ENCODE results near the gene GOLT1A. TPM values are rescaled to one million over a fixed set of nuclear protein-coding genes. Genes with fewer than 3 reads are reported as not detected.

GOLT1A gene
- total RNA-seq, 1 donor from 2014 or later: not detected

GRCh38 chr1:204221271-204221670 lies 7.5 kb upstream of the GOLT1A start:
- Mint-ChIP-seq H3K27me3 (ENCODE audit: low read depth) (peaks cover 12% of the 10 kb centered on the region), H3K27ac (ENCODE audit: unreplicated experiment) (no peak overlapping the region), H3K9me3 (no peaks in the 10 kb centered on the region), H3K4me1 (no peaks in the 10 kb centered on the region), H3K36me3 (ENCODE audit: low read depth) (no peaks in the 10 kb centered on the region), H3K4me3 (no peak overlapping the region)
- TF ChIP-seq CTCF (conservative IDR thresholded peaks at IDR 0.05): no peak
- DNase-seq (ENCODE audit: low read depth, low spot score): no peak

DNA sequence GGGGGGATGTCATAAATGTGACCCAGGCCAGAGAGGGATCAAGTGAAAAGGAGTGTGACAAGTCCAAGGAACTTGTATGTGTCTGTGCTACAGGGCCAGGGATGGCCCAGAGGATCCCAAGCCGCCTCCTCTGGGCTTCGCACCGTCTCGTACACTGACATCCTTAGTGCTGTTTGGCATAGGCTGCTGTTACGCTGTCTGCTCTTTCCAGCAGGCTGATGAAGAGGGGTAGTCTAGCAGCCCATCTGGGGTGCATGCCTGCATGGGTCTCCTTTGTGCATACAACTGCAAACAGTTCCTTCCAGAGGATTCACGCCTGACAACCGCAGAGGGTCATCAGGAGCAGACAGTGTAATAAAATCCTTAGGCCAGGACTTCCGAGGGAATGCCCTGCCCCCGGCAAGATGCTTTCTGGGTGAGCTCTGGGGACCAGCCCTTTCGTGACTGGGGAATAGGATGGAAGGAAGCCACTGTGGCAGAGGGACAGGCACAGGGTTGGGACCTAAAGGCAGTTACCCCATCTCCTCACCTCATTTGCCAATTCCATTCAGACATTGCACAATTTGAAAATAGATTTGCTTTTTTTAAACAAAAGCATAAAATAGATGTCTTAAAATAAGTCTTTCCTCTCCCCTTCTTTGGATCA lies 6.3 kb upstream of the GOLT1A start:
- Mint-ChIP-seq H3K4me3 (no peak overlapping the region), H3K27ac (ENCODE audit: unreplicated experiment) (no peak overlapping the region), H3K27me3 (ENCODE audit: low read depth) (peaks cover 18% of the 10 kb centered on the region), H3K36me3 (ENCODE audit: low read depth) (no peaks in the 10 kb centered on the region), H3K9me3 (no peaks in the 10 kb centered on the region), H3K4me1 (no peaks in the 10 kb centered on the region)
- no peak for DNase-seq (ENCODE audit: low read depth, low spot score)
- no peak for TF ChIP-seq CTCF (conservative IDR thresholded peaks at IDR 0.05)

DNA sequence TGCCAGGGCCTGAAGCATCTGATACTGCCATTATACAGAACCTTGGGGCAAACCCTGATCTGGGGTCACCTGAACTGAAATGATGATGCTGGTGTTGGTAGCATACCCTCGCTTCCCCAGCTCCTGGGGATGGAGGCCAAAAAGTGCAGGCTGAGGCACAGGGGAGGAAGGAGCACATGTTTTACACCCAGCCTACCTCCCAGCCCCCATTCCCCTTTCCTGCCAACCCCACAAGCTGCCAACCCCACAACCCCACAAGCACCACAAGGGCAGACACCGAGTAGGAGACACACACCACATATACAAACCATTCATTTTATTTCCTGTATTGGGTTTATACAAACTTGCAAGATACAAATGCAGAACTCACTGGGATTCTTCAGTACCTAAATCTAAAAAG lies 4.8 kb upstream of the GOLT1A start:
- Mint-ChIP-seq H3K27ac (ENCODE audit: unreplicated experiment) (no peak overlapping the region), H3K27me3 (ENCODE audit: low read depth) (peaks cover 23% of the 10 kb centered on the region), H3K4me1 (peaks cover 5% of the 10 kb centered on the region), H3K9me3 (no peaks in the 10 kb centered on the region), H3K36me3 (ENCODE audit: low read depth) (no peaks in the 10 kb centered on the region), H3K4me3 (no peak overlapping the region)
- DNase-seq (ENCODE audit: low read depth, low spot score): no peak
- no peak for TF ChIP-seq CTCF (conservative IDR thresholded peaks at IDR 0.05)

DNA sequence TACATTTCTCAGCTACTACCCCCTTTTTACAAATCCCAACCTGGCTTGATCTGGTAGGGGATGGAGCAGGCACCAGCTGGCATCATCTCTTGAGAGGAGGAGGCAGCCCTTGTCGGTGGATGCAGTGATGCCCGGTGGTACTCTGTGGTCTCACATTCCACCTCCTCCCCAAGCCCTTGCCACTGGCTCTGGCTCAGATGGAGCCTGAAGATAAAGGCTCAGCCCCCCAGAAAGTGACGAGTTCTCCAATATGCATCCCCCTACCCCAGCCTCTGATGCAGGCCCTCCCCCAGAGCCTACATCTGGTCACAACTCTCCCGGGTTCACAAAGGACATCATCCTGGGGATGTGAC lies 3.8 kb upstream of the GOLT1A start:
- TF ChIP-seq CTCF (conservative IDR thresholded peaks at IDR 0.05): no peak
- no peaks in the 10 kb centered on the region for H3K36me3 Mint-ChIP-seq (ENCODE audit: low read depth)
- H3K9me3 Mint-ChIP-seq: no peaks in the 10 kb centered on the region
- DNase-seq (ENCODE audit: low read depth, low spot score): no peak
- peaks cover 5% of the 10 kb centered on the region for H3K4me1 Mint-ChIP-seq
- no peak overlapping the region for H3K27ac Mint-ChIP-seq (ENCODE audit: unreplicated experiment)
- H3K4me3 Mint-ChIP-seq: no peak overlapping the region
- peaks cover 20% of the 10 kb centered on the region for H3K27me3 Mint-ChIP-seq (ENCODE audit: low read depth)

GRCh38 chr1:204216880-204217647 lies 3.3 kb upstream of the GOLT1A start:
- no peak overlapping the region for H3K4me3 Mint-ChIP-seq
- no peak for TF ChIP-seq CTCF (conservative IDR thresholded peaks at IDR 0.05)
- H3K27me3 Mint-ChIP-seq (ENCODE audit: low read depth): peaks cover 20% of the 10 kb centered on the region
- no peaks in the 10 kb centered on the region for H3K9me3 Mint-ChIP-seq
- no peak for DNase-seq (ENCODE audit: low read depth, low spot score)
- no peaks in the 10 kb centered on the region for H3K36me3 Mint-ChIP-seq (ENCODE audit: low read depth)
- H3K4me1 Mint-ChIP-seq: peaks cover 5% of the 10 kb centered on the region
- H3K27ac Mint-ChIP-seq (ENCODE audit: unreplicated experiment): no peak overlapping the region
